ENCODE results near the gene HMGXB3.

DNA sequence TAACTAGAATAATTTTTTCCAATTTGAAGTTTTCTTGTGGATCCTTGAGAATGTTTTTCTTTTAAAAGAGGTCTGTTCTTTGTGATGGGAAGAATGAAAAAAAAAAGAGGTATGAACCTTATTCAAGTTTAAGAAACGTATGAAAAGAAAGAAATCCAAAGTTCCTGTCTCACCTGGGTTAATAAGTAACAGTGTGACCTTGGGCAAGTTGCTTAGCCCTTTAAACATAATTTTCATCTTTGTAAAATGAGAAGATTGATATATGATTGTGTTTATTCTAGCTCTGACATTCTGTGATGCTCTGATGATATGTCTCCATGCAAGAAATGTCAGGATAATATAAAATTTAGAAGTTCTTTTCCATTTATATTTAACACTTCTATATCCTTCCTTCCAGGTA, 20.6 kb upstream of the HMGXB3 start:
- TF ChIP-seq, protein P1, sequence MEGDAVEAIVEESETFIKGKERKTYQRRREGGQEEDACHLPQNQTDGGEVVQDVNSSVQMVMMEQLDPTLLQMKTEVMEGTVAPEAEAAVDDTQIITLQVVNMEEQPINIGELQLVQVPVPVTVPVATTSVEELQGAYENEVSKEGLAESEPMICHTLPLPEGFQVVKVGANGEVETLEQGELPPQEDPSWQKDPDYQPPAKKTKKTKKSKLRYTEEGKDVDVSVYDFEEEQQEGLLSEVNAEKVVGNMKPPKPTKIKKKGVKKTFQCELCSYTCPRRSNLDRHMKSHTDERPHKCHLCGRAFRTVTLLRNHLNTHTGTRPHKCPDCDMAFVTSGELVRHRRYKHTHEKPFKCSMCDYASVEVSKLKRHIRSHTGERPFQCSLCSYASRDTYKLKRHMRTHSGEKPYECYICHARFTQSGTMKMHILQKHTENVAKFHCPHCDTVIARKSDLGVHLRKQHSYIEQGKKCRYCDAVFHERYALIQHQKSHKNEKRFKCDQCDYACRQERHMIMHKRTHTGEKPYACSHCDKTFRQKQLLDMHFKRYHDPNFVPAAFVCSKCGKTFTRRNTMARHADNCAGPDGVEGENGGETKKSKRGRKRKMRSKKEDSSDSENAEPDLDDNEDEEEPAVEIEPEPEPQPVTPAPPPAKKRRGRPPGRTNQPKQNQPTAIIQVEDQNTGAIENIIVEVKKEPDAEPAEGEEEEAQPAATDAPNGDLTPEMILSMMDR (IDR thresholded peaks at IDR 0.05; ENCODE audit: poor library complexity, severe bottlenecking), result no peak
- TF ChIP-seq POLR2AphosphoS5 (IDR thresholded peaks at IDR 0.05) (no peak), SMC3 (conservative IDR thresholded peaks at IDR 0.05; ENCODE audit: poor library complexity) (no peak), TAF1 (IDR thresholded peaks at IDR 0.05; ENCODE audit: low read depth) (no peak), EZH2 (IDR thresholded peaks at IDR 0.05; ENCODE audit: borderline replicate concordance, insufficient read depth, low read length, poor library complexity, severe bottlenecking) (no peak), RAD21 (conservative IDR thresholded peaks at IDR 0.05) (no peak)
